MM.1S (cell line): Measurements from ENCODE around the gene UNC93B1.
"Not testable (repeated sequence)": the region's sequence is repeated elsewhere in the genome, so short reads cannot be mapped to it uniquely, and the experiment has no call there.

Experiments used
- EZH2 ChIP-seq: fragments of 300-600 bp; sonication (generic); optimal IDR thresholded peaks from 2 replicates; pipeline ENCODE3; 2017; ENCODE audit warnings: low read depth, mild to moderate bottlenecking, antibody characterized with exemption, low read length, mixed read lengths
- TF ChIP-seq, protein P1 (sequence below): fragments of 300-600 bp; sonication (generic); IDR thresholded peaks from 2 replicates; pipeline ENCODE4 v1.5.1; 2016; ENCODE audit warnings: antibody characterized with exemption, low read length, mixed read lengths

GRCh38 chr11:67982255-67982857, 21.5 kb downstream of the UNC93B1 start:
- not testable (repeated sequence) for TF ChIP-seq EZH2
- TF ChIP-seq, protein P1, sequence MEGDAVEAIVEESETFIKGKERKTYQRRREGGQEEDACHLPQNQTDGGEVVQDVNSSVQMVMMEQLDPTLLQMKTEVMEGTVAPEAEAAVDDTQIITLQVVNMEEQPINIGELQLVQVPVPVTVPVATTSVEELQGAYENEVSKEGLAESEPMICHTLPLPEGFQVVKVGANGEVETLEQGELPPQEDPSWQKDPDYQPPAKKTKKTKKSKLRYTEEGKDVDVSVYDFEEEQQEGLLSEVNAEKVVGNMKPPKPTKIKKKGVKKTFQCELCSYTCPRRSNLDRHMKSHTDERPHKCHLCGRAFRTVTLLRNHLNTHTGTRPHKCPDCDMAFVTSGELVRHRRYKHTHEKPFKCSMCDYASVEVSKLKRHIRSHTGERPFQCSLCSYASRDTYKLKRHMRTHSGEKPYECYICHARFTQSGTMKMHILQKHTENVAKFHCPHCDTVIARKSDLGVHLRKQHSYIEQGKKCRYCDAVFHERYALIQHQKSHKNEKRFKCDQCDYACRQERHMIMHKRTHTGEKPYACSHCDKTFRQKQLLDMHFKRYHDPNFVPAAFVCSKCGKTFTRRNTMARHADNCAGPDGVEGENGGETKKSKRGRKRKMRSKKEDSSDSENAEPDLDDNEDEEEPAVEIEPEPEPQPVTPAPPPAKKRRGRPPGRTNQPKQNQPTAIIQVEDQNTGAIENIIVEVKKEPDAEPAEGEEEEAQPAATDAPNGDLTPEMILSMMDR = not testable (repeated sequence)
